ENCODE results near the gene SPDEF. TPM values are rescaled to one million over a fixed set of nuclear protein-coding genes. Genes with fewer than 3 reads are reported as not detected.

The SPDEF gene
- total and polyA plus RNA-seq, 2 donors from 2014 or later = 0.19 TPM; not detected in 1

DNA sequence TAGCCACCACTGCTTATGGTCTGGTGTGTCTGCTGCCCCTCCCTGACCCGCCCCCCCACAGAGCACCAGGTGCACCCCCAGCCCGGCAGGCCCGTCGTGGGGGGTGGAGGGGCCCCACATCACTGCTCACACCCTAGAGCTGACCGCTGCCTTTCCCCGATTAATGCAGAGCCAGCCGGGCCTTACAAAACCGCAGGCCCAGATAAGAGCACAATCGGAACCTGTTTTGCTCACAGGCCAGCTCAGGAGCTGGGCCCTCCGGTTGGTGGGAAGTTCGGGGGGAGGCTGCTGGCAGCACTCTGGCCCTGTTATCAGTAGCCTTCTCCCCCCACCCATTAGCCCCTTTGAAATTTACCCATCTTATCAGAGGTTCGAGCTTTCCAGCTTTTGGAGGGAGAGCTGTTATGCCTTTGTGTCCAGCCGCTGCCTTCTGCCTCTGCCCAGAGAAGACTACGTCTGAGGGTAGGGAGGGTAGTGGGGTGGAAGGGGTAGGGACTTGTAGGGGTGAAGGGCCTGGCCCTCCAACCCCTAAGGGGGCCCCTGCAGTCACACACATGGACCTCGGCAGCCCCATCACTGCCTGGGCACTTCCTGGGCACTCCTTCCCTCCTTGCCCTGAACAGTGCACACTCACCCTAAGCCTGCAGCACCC, 6.9 kb upstream of the SPDEF start:
- no peaks in the 10 kb centered on the region for H3K36me3 ChIP-seq (ENCODE audit: control insufficient read depth in 2 of 3, insufficient read depth in 3 of 3, low read length in 3 of 3)
- H3K27ac ChIP-seq (ENCODE audit: low read depth in 2 of 2, low read length in 2 of 2) = no peak overlapping the region
- intact Hi-C loops (cut with DNase I) = no loop called here
- no peak for DNase-seq
- H3K9me3 ChIP-seq (ENCODE audit: control insufficient read depth in 2 of 3, insufficient read depth in 1 of 3, low read length in 3 of 3) = peaks cover 0 to 4% (median 0%) of the 10 kb centered on the region in 3 donors
- no peaks in the 10 kb centered on the region for H3K4me1 ChIP-seq (ENCODE audit: control insufficient read depth in 2 of 3, insufficient read depth in 2 of 3, low read depth in 1 of 3, low read length in 3 of 3)
- TF ChIP-seq, protein P1, sequence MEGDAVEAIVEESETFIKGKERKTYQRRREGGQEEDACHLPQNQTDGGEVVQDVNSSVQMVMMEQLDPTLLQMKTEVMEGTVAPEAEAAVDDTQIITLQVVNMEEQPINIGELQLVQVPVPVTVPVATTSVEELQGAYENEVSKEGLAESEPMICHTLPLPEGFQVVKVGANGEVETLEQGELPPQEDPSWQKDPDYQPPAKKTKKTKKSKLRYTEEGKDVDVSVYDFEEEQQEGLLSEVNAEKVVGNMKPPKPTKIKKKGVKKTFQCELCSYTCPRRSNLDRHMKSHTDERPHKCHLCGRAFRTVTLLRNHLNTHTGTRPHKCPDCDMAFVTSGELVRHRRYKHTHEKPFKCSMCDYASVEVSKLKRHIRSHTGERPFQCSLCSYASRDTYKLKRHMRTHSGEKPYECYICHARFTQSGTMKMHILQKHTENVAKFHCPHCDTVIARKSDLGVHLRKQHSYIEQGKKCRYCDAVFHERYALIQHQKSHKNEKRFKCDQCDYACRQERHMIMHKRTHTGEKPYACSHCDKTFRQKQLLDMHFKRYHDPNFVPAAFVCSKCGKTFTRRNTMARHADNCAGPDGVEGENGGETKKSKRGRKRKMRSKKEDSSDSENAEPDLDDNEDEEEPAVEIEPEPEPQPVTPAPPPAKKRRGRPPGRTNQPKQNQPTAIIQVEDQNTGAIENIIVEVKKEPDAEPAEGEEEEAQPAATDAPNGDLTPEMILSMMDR (IDR thresholded peaks at IDR 0.05; ENCODE audit: borderline replicate concordance, extremely low read depth, insufficient read depth) = no peak
- FAIRE-seq = no peak
- H3K27me3 ChIP-seq (ENCODE audit: control insufficient read depth, insufficient read depth, low read length) = no peaks in the 10 kb centered on the region
- H3K4me3 ChIP-seq (ENCODE audit: low read length in 3 of 3) = no peak overlapping the region
- no peak overlapping the region for H3K9ac ChIP-seq (ENCODE audit: low read length in 3 of 3)

DNA sequence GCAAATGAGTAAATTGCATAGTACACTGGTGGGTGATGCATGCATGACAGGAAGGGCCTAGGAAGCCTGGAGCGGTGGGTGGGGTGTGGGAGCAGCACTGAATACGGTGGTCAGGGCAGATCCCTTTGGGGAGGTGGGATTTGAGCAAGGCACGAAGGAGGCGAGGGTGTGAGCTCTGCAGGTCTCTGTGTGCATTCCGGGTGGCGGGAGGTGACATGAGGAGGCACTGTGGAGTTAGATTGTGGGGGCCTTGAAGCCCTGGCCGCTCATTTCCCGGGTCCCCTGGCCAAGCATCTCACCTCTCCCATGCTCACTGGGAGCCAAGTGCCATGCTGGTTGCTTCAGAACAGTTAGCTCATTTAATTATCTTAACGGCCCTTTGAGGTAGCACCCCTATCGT, 6.2 kb upstream of the SPDEF start:
- TF ChIP-seq, protein P1 (IDR thresholded peaks at IDR 0.05; ENCODE audit: borderline replicate concordance, extremely low read depth, insufficient read depth) = no peak
- H3K9ac ChIP-seq (ENCODE audit: low read length in 3 of 3) = no peak overlapping the region
- H3K4me1 ChIP-seq (ENCODE audit: control insufficient read depth in 2 of 3, insufficient read depth in 2 of 3, low read depth in 1 of 3, low read length in 3 of 3) = no peaks in the 10 kb centered on the region
- intact Hi-C loops (cut with DNase I) = no loop called here
- H3K27ac ChIP-seq (ENCODE audit: low read depth in 2 of 2, low read length in 2 of 2) = no peak overlapping the region
- H3K27me3 ChIP-seq (ENCODE audit: control insufficient read depth, insufficient read depth, low read length) = no peaks in the 10 kb centered on the region
- no peaks in the 10 kb centered on the region for H3K36me3 ChIP-seq (ENCODE audit: control insufficient read depth in 2 of 3, insufficient read depth in 3 of 3, low read length in 3 of 3)
- no peak overlapping the region for H3K4me3 ChIP-seq (ENCODE audit: low read length in 3 of 3)
- FAIRE-seq (no peak), DNase-seq (peak in 1 of 5 donors; percentile 61)
- peaks cover 0 to 4% (median 0%) of the 10 kb centered on the region in 3 donors for H3K9me3 ChIP-seq (ENCODE audit: control insufficient read depth in 2 of 3, insufficient read depth in 1 of 3, low read length in 3 of 3)

DNA sequence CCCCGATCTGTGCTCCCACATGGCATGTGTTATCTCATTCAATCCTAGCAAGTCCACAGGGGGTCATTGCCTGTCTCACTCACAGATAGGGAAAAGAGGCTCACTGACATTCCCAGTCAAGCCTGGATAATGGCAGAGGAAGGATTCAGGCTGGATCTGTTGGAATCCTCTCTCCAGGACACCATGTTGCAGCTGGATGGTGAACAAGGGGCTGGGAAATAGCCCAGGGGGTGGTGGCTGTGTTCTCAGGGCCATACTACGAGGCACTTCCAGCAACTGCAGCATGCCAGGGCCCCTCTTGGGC, 5.0 kb upstream of the SPDEF start:
- intact Hi-C loops (cut with DNase I) = no loop called here
- no peak for DNase-seq
- Histone ChIP-seq H3K4me1 (ENCODE audit: control insufficient read depth in 2 of 3, insufficient read depth in 2 of 3, low read depth in 1 of 3, low read length in 3 of 3) (no peaks in the 10 kb centered on the region), H3K36me3 (ENCODE audit: control insufficient read depth in 2 of 3, insufficient read depth in 3 of 3, low read length in 3 of 3) (no peaks in the 10 kb centered on the region), H3K9me3 (ENCODE audit: control insufficient read depth in 2 of 3, insufficient read depth in 1 of 3, low read length in 3 of 3) (peaks cover 0 to 4% (median 0%) of the 10 kb centered on the region in 3 donors), H3K27ac (ENCODE audit: low read depth in 2 of 2, low read length in 2 of 2) (no peak overlapping the region), H3K4me3 (ENCODE audit: low read length in 3 of 3) (no peak overlapping the region), H3K27me3 (ENCODE audit: control insufficient read depth, insufficient read depth, low read length) (no peaks in the 10 kb centered on the region), H3K9ac (ENCODE audit: low read length in 3 of 3) (no peak overlapping the region)
- no peak for FAIRE-seq
- TF ChIP-seq, protein P1 (IDR thresholded peaks at IDR 0.05; ENCODE audit: borderline replicate concordance, extremely low read depth, insufficient read depth) = no peak

All from kidney (tissue), 14 donors.